AG04450 (cell line): Measurements from ENCODE around the gene LARP4. TPM values are rescaled to one million over a fixed set of nuclear protein-coding genes. Genes with fewer than 3 reads are reported as not detected.

ENCODE experiments used
- CTCF ChIA-PET: fragments of 300-600, 350-600 bp; formaldehyde crosslinking; extraction: SDS; loops from one replicate; lab custom pipeline; 2022; ENCODE audit warnings: antibody characterized with exemption, inconsistent platforms; lab: Charles Lee
- POLR2A ChIA-PET: fragments of 350-600 bp; formaldehyde crosslinking; extraction: SDS; loops from one replicate; lab custom pipeline; 2021; ENCODE audit warnings: antibody characterized with exemption, inconsistent platforms; lab: Yijun Ruan, JAX
- DNase-seq: peaks from one replicate; pipeline ENCODE4 v3.0.0-alpha.2; 2011; ENCODE audit warnings: low read depth, low spot score
- H3K27ac ChIP-seq: one replicate; pipeline ENCODE4 v1.5.1; 2012; ENCODE audit warnings: low read depth, low read length, control low read depth
- H3K27me3 ChIP-seq: one replicate; pipeline ENCODE4 v1.6.0; 2012; ENCODE audit warnings: low read length; ENCODE audit not compliant: control insufficient read depth, insufficient read depth
- H3K4me3 ChIP-seq: 2 replicates; pipeline ENCODE4 v1.5.1; 2011; ENCODE audit warnings: mild to moderate bottlenecking, low read depth, low read length, control low read depth
- H3K9me3 ChIP-seq: 2 replicates; pipeline ENCODE4 v1.5.1; 2012; ENCODE audit warnings: low read length; ENCODE audit not compliant: control insufficient read depth, insufficient read depth
- polyA plus RNA-seq: library from polyadenylated mRNA; depleted of rRNA; stranded (reverse); fragments of >200 nt; gene quantifications from 2 replicates; pipeline ENCODE4 v1.2.3, GENCODE V29; 2011; rRNA removed
- TF ChIP-seq, protein P1 (sequence below): IDR thresholded peaks from 2 replicates; pipeline ENCODE4 v1.5.1; 2011; ENCODE audit warnings: low read depth, low read length, control low read depth, inconsistent platforms

LARP4 gene
- polyA plus RNA-seq, 1 experiment = 25.5 TPM

DNA sequence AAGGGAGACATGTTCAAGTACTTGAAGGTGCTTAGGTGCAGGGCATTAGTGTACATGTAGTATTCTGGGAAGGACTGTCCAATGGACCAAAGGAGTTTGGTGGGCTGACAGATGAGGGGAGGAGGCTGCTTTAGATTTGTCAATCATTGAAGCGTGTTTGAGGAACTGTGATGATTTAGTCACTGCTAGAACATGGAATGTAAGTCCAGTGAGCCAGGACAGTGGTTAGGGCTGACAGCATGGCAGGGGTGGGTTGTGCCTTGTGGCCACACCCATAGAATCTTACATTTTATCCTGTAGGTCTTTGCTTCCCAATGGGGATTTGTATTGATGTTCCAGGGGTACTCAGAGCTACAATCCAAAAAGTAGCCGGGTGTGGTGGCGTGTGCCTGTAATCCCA is 128.7 kb downstream of the LARP4 start:
- DNase-seq = no peak
- Histone ChIP-seq H3K27ac (no peak overlapping the region), H3K4me3 (no peak overlapping the region), H3K9me3 (no peaks in the 10 kb centered on the region), H3K27me3 (no peaks in the 10 kb centered on the region)
- ChIA-PET POLR2A (no interaction called here), CTCF (no interaction called here)
- TF ChIP-seq, protein P1, sequence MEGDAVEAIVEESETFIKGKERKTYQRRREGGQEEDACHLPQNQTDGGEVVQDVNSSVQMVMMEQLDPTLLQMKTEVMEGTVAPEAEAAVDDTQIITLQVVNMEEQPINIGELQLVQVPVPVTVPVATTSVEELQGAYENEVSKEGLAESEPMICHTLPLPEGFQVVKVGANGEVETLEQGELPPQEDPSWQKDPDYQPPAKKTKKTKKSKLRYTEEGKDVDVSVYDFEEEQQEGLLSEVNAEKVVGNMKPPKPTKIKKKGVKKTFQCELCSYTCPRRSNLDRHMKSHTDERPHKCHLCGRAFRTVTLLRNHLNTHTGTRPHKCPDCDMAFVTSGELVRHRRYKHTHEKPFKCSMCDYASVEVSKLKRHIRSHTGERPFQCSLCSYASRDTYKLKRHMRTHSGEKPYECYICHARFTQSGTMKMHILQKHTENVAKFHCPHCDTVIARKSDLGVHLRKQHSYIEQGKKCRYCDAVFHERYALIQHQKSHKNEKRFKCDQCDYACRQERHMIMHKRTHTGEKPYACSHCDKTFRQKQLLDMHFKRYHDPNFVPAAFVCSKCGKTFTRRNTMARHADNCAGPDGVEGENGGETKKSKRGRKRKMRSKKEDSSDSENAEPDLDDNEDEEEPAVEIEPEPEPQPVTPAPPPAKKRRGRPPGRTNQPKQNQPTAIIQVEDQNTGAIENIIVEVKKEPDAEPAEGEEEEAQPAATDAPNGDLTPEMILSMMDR = no peak

Other genes starting within 250 kb of the LARP4 start
- gene CERS5, start 233.5 kb upstream of the LARP4 start, polyA plus RNA-seq = 76.1 and 83.3 TPM in 2 replicates
- 177 and 218 TPM in 2 replicates for gene LIMA1, start 117.4 kb upstream of the LARP4 start, polyA plus RNA-seq
- gene FAM186A, start 4.3 kb upstream of the LARP4 start, polyA plus RNA-seq = not detected in 2 replicates
- 18.9 and 22.0 TPM in 2 replicates for gene DIP2B, start 104.1 kb downstream of the LARP4 start, polyA plus RNA-seq